NCI-H2107 (cell line): ENCODE data around the gene ADPGK.
A peak's percentile ranks its signal among the peaks of the same experiment; 100 is the strongest.
"Not testable (repeated sequence)": the region's sequence is repeated elsewhere in the genome, so short reads cannot be mapped to it uniquely, and the experiment has no call there.

Experiments
- DNase-seq: peaks from one replicate; lab custom pipeline; 2025; lab: John Stamatoyannopoulos, UW

The ADPGK gene

GRCh38 chr15:72749700-72750099 is 33.9 kb downstream of the ADPGK start:
- no peak for DNase-seq

- no peak for DNase-seq
These were observed 43.3 kb downstream of the ADPGK start for GRCh38 chr15:72740219-72740618.

- no peak for DNase-seq
These were observed 45.8 kb downstream of the ADPGK start for GRCh38 chr15:72737723-72738122.

GRCh38 chr15:72737061-72737460 is 46.5 kb downstream of the ADPGK start:
- DNase-seq = no peak

GRCh38 chr15:72735111-72735510 is 48.4 kb downstream of the ADPGK start:
- DNase-seq = no peak

- no peak for DNase-seq
These were observed 49.4 kb downstream of the ADPGK start for GRCh38 chr15:72733941-72734738.

- DNase-seq = no peak
These were observed 51.0 kb downstream of the ADPGK start for GRCh38 chr15:72732516-72732915.

- DNase-seq = no peak
These were observed 51.5 kb downstream of the ADPGK start for GRCh38 chr15:72732086-72732485.

GRCh38 chr15:72728821-72729220 is 54.7 kb downstream of the ADPGK start:
- no peak for DNase-seq

GRCh38 chr15:72728249-72728648 is 55.3 kb downstream of the ADPGK start:
- not testable (repeated sequence) for DNase-seq

- DNase-seq = no peak
These were observed 56.4 kb downstream of the ADPGK start for GRCh38 chr15:72727154-72727553.

- DNase-seq = not testable (repeated sequence)
These were observed 57.7 kb downstream of the ADPGK start for GRCh38 chr15:72725851-72726250.

- DNase-seq = no peak
These were observed 58.1 kb downstream of the ADPGK start for GRCh38 chr15:72725446-72725845.

- DNase-seq = no peak
These were observed 59.5 kb downstream of the ADPGK start for GRCh38 chr15:72724028-72724427.

- peak; percentile 2 for DNase-seq
These were observed 61.4 kb downstream of the ADPGK start for GRCh38 chr15:72722071-72722696.

GRCh38 chr15:72708551-72709303 is 74.8 kb downstream of the ADPGK start:
- not testable (repeated sequence) for DNase-seq

- DNase-seq = no peak
These were observed 77.3 kb downstream of the ADPGK start for GRCh38 chr15:72706266-72706665.
